GM10847 (cell line): ENCODE measurements around the gene EFHB.

Experiments
- POLR2A ChIP-seq: IDR thresholded peaks from 2 replicates; pipeline ENCODE4 v1.6.1; 2011; ENCODE audit not compliant: insufficient read length; ENCODE audit errors: extremely low read depth

Gene EFHB

GRCh38 chr3:19934098-19934566 lies at the start of gene EFHB:
TSS of gene EFHB (minus strand) at chr3:19934217. CDS start at chr3:19934018, 199 bp downstream.
- TF ChIP-seq POLR2A: no peak

GRCh38 chr3:19972054-19972453 lies 38.0 kb upstream of the EFHB start:
- TF ChIP-seq POLR2A: no peak

GRCh38 chr3:19970327-19970726 lies 36.3 kb upstream of the EFHB start:
- no peak for TF ChIP-seq POLR2A

- TF ChIP-seq POLR2A: no peak
Observed at GRCh38 chr3:19967812-19968211, 33.8 kb upstream of the EFHB start.

GRCh38 chr3:19967208-19967607 lies 33.2 kb upstream of the EFHB start:
- TF ChIP-seq POLR2A: no peak

GRCh38 chr3:19961960-19962359 lies 27.9 kb upstream of the EFHB start:
- TF ChIP-seq POLR2A: no peak

- no peak for TF ChIP-seq POLR2A
Observed at GRCh38 chr3:19960696-19961095, 26.7 kb upstream of the EFHB start.

- TF ChIP-seq POLR2A: no peak
Observed at GRCh38 chr3:19959505-19959904, 25.5 kb upstream of the EFHB start.

- no peak for TF ChIP-seq POLR2A
Observed at GRCh38 chr3:19954676-19955075, 20.7 kb upstream of the EFHB start.

GRCh38 chr3:19950316-19950715 lies 16.3 kb upstream of the EFHB start:
- no peak for TF ChIP-seq POLR2A

GRCh38 chr3:19948226-19948591 lies 14.2 kb upstream of the EFHB start:
- TF ChIP-seq POLR2A: no peak

- no peak for TF ChIP-seq POLR2A
Observed at GRCh38 chr3:19947549-19948225, 13.7 kb upstream of the EFHB start.

- TF ChIP-seq POLR2A: peak; percentile 40
Observed at GRCh38 chr3:19946832-19947548, 13.0 kb upstream of the EFHB start, which contains the start of gene RAB5A. TSS of gene RAB5A (plus strand) at chr3:19947097. CDS start at chr3:19950899, 3,802 bp downstream.

- no peak for TF ChIP-seq POLR2A
Observed at GRCh38 chr3:19945969-19946831, 12.2 kb upstream of the EFHB start.

GRCh38 chr3:19945534-19945933 lies 11.5 kb upstream of the EFHB start:
- TF ChIP-seq POLR2A: no peak
